HUES48 (cell line): ENCODE measurements around the gene PARN.

Experiments used
- H3K27ac ChIP-seq: one replicate; pipeline ENCODE4 v1.7.0; 2013; ENCODE audit warnings: low read depth, low read length, inconsistent platforms
- H3K27me3 ChIP-seq: 2 replicates; pipeline ENCODE4 v1.6.1; 2013; ENCODE audit warnings: mild to moderate bottlenecking, low read length; ENCODE audit not compliant: control insufficient read depth, insufficient read depth
- H3K36me3 ChIP-seq: 2 replicates; pipeline ENCODE4 v1.6.1; 2013; ENCODE audit warnings: low read length; ENCODE audit not compliant: control insufficient read depth, insufficient read depth
- H3K4me1 ChIP-seq: 2 replicates; pipeline ENCODE4 v1.6.1; 2013; ENCODE audit warnings: mild to moderate bottlenecking, low read length; ENCODE audit not compliant: control insufficient read depth, insufficient read depth
- H3K4me3 ChIP-seq: 2 replicates; pipeline ENCODE4 v1.5.1; 2013; ENCODE audit warnings: mild to moderate bottlenecking, low read depth, low read length
- H3K9ac ChIP-seq: 2 replicates; pipeline ENCODE4 v1.6.1; 2013; ENCODE audit warnings: mild to moderate bottlenecking, low read depth, low read length, moderate library complexity
- H3K9me3 ChIP-seq: 2 replicates; pipeline ENCODE4 v1.6.1; 2013; ENCODE audit warnings: low read length; ENCODE audit not compliant: control insufficient read depth, insufficient read depth

Gene PARN

GRCh38 chr16:14485811-14486519, 144.1 kb downstream of the PARN start:
- no peak overlapping the region for H3K4me3 ChIP-seq
- H3K27ac ChIP-seq, result peak overlapping the region; percentile 71
- H3K9ac ChIP-seq, result 0 out of 2 replicates have a peak overlapping the region, but pooled peaks have one; percentile 21

GRCh38 chr16:14485121-14485551, 144.9 kb downstream of the PARN start:
- Histone ChIP-seq H3K27ac (no peak overlapping the region), H3K36me3 (peaks cover 13% of the 10 kb centered on the region), H3K27me3 (no peaks in the 10 kb centered on the region), H3K4me3 (no peak overlapping the region), H3K9ac (no peak overlapping the region), H3K4me1 (peaks cover 25% of the 10 kb centered on the region), H3K9me3 (peaks cover 3% of the 10 kb centered on the region; the same call in 1 of the 2 replicates)

More at GRCh38 chr16:14485811-14486519, 144.1 kb downstream of the PARN start:
- peaks cover 13% of the 10 kb centered on the region for H3K36me3 ChIP-seq
- H3K4me1 ChIP-seq, result peaks cover 25% of the 10 kb centered on the region
- no peaks in the 10 kb centered on the region for H3K27me3 ChIP-seq
- H3K9me3 ChIP-seq, result peaks cover 1% of the 10 kb centered on the region; the same call in 1 of the 2 replicates

DNA sequence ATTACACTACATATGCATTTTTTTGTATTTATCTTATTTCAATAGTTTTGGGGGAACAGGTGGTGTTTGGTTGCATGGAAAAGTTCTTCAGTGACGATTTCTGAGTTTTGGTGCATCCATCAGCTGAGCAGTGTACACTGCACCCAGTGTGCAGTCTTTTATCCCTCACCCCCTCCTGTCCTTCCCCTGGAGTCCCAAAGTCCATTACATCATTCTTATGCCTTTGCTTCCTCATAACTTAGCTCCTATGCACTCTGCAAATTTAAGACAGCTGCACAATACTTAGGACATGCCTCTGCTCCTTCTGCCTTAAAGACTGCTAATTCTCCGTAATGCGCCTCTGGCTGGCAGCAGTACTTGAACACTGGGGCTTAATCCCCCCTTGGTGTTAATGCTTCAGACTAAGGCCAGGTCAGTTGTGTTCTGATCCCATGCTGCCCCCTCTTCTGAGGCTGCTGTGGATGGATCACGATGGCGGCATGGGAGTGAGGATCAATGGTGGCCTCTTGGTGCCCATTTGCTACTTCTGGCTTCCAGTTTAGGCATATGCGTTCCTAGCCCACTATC, 146.2 kb downstream of the PARN start:
- Histone ChIP-seq H3K36me3 (peaks cover 13% of the 10 kb centered on the region), H3K27ac (no peak overlapping the region), H3K9me3 (peaks cover 3% of the 10 kb centered on the region; the same call in 1 of the 2 replicates), H3K4me3 (no peak overlapping the region), H3K4me1 (peaks cover 25% of the 10 kb centered on the region), H3K27me3 (no peaks in the 10 kb centered on the region), H3K9ac (no peak overlapping the region)

DNA sequence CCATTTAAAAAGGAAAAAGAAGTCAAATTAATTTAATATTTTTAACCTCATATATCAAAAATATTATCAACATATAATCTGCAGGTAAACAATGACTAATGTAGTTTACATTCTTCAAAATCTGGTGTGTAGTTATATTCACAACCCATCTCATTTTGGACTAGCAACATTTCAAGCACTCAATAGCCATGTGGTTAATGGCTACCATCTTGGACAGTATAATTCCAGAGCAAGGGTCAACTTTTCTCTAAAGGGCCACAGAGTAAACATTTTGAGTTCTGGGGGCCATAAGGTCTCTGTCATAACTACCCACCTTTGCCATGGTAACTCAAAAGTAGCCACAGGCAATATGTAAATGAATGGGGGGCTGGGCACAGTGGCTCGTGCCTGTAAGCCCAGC, 153.9 kb downstream of the PARN start:
- Histone ChIP-seq H3K4me3 (no peak overlapping the region), H3K27ac (no peak overlapping the region), H3K9me3 (peaks cover 3% of the 10 kb centered on the region; the same call in 1 of the 2 replicates), H3K27me3 (no peaks in the 10 kb centered on the region), H3K36me3 (peaks cover under 1% of the 10 kb centered on the region; the same call in 1 of the 2 replicates), H3K4me1 (peaks cover 4% of the 10 kb centered on the region), H3K9ac (no peak overlapping the region)

DNA sequence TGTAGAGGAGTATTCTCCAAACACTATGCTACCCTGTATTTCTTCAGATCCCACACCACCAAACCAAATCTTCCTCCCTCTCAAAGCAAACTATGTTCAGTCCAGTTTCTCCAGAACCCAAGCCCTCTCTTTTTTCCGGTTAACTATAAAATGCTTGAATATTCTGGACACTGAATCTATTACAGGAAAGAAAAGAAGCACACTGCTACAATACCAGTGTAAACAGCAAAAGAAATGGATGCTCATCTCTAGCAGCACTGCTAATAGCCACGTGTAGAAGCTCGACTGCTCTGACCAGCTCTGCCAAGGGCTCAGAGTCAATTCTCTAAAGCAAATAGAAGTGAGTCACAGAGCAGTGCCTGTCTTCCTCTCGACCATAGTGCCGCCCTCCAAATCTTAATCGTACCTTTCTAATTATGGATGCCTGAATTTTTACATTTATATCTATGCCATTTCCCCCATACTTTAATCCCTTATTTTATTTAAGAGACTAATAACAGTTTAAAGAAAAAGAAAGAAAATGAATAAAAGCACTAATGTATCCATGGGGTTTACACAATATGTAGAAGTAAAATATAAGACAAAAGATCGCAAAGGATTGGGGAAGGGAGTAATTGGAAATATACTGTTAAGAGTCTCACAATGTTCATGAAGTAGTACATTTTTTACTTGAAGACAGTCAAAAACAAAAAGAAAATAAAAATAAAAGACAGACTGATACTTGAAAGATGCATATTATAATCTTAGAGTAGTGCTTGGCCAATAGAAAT, 154.5 kb downstream of the PARN start:
- Histone ChIP-seq H3K27me3 (no peaks in the 10 kb centered on the region), H3K36me3 (no peaks in the 10 kb centered on the region; the same call in 1 of the 2 replicates), H3K27ac (no peak overlapping the region), H3K4me1 (peaks cover 4% of the 10 kb centered on the region), H3K9me3 (no peaks in the 10 kb centered on the region), H3K4me3 (no peak overlapping the region), H3K9ac (no peak overlapping the region)

GRCh38 chr16:14473488-14473887, 156.6 kb downstream of the PARN start:
- Histone ChIP-seq H3K27me3 (no peaks in the 10 kb centered on the region), H3K27ac (no peak overlapping the region), H3K4me1 (peaks cover 4% of the 10 kb centered on the region), H3K9me3 (no peaks in the 10 kb centered on the region), H3K4me3 (no peak overlapping the region), H3K36me3 (no peaks in the 10 kb centered on the region), H3K9ac (no peak overlapping the region)

GRCh38 chr16:14472357-14472756, 157.7 kb downstream of the PARN start:
- no peaks in the 10 kb centered on the region for H3K27me3 ChIP-seq
- no peak overlapping the region for H3K4me3 ChIP-seq
- peaks cover 4% of the 10 kb centered on the region for H3K4me1 ChIP-seq
- no peaks in the 10 kb centered on the region for H3K36me3 ChIP-seq
- no peaks in the 10 kb centered on the region for H3K9me3 ChIP-seq
- H3K27ac ChIP-seq, result no peak overlapping the region
- H3K9ac ChIP-seq, result no peak overlapping the region

GRCh38 chr16:14470788-14471187, 159.3 kb downstream of the PARN start:
- Histone ChIP-seq H3K27ac (no peak overlapping the region), H3K9me3 (no peaks in the 10 kb centered on the region), H3K9ac (no peak overlapping the region), H3K36me3 (no peaks in the 10 kb centered on the region), H3K4me3 (no peak overlapping the region), H3K4me1 (no peaks in the 10 kb centered on the region), H3K27me3 (no peaks in the 10 kb centered on the region)

DNA sequence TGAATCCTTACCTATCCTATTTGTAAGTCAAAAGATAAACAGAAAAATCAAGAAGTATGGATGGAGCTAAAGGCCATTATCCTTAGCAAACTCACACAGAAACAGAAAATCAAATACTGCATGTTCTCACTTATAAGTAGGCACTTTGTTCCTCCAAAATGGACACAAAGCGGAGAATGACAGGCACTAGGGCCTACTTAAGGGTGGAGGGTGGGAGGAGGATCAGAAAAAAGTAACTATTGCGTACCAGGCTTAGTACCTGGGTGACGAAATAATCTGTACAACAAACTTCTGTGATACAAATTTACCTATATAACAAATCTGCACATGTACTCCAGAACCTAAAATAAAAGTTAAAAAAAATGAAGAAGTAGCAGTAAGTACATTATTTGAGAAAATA, 164.3 kb downstream of the PARN start:
- Histone ChIP-seq H3K4me3 (no peak overlapping the region), H3K27me3 (no peaks in the 10 kb centered on the region), H3K36me3 (0 out of 2 replicates have a peak, but pooled peaks cover 5% of the 10 kb centered on the region)

GRCh38 chr16:14464796-14465195, 165.3 kb downstream of the PARN start:
- Histone ChIP-seq H3K4me3 (no peak overlapping the region), H3K9me3 (peaks cover 10% of the 10 kb centered on the region; the same call in 1 of the 2 replicates), H3K27ac (no peak overlapping the region), H3K9ac (no peak overlapping the region), H3K4me1 (peaks cover 8% of the 10 kb centered on the region; the same call in 1 of the 2 replicates), H3K36me3 (0 out of 2 replicates have a peak, but pooled peaks cover 5% of the 10 kb centered on the region), H3K27me3 (no peaks in the 10 kb centered on the region)

More for the DNA sequence above, 164.3 kb downstream of the PARN start:
- no peak overlapping the region for H3K9ac ChIP-seq
- H3K27ac ChIP-seq, result no peak overlapping the region
- peaks cover 8% of the 10 kb centered on the region; the same call in 1 of the 2 replicates for H3K4me1 ChIP-seq
- H3K9me3 ChIP-seq, result peaks cover 10% of the 10 kb centered on the region; the same call in 1 of the 2 replicates
